Osteoblast (primary cell): ENCODE measurements around the gene ZG16. TPM values are rescaled to one million over a fixed set of nuclear protein-coding genes. Genes with fewer than 3 reads are reported as not detected.

Experiments
- DNase-seq: peaks from one replicate; pipeline ENCODE4 v3.0.0; 2011; ENCODE audit warnings: low spot score, mixed read lengths; ENCODE audit not compliant: insufficient read length; ENCODE audit errors: missing footprints
- H2AFZ ChIP-seq: 2 replicates; pipeline ENCODE4 v1.6.0; 2011; ENCODE audit warnings: mild to moderate bottlenecking, low read length
- H3K27ac ChIP-seq: 2 replicates; pipeline ENCODE4 v1.5.1; 2011; ENCODE audit warnings: mild to moderate bottlenecking, low read depth, low read length, moderate library complexity
- H3K27me3 ChIP-seq: 2 replicates; pipeline ENCODE4 v1.6.0; 2012; ENCODE audit warnings: mild to moderate bottlenecking, control low read depth, inconsistent platforms, low read length, moderate library complexity; ENCODE audit not compliant: insufficient read depth
- H3K36me3 ChIP-seq: 2 replicates; pipeline ENCODE4 v1.5.1; 2011; ENCODE audit warnings: mild to moderate bottlenecking, low read length, control low read depth, moderate library complexity; ENCODE audit not compliant: insufficient read depth
- H3K4me1 ChIP-seq: 2 replicates; pipeline ENCODE4 v1.5.1; 2011; ENCODE audit warnings: mild to moderate bottlenecking, low read length, control low read depth, moderate library complexity; ENCODE audit not compliant: insufficient read depth
- H3K4me2 ChIP-seq: 2 replicates; pipeline ENCODE4 v1.6.0; 2011; ENCODE audit warnings: mild to moderate bottlenecking, low read length; ENCODE audit not compliant: insufficient read depth
- H3K4me3 ChIP-seq: fragments of 200-600 bp; sonication (generic); 3 replicates; pipeline ENCODE4 v1.5.1; 2012; ENCODE audit warnings: mild to moderate bottlenecking, low read length, inconsistent platforms; ENCODE audit not compliant: insufficient read depth
- H3K79me2 ChIP-seq: 2 replicates; pipeline ENCODE4 v1.6.0; 2012; ENCODE audit warnings: mild to moderate bottlenecking, low read length, control low read depth, inconsistent platforms; ENCODE audit not compliant: insufficient read depth
- H3K9me3 ChIP-seq: 2 replicates; pipeline ENCODE4 v1.5.1; 2011; ENCODE audit warnings: low read depth, low read length, control low read depth
- H4K20me1 ChIP-seq: 2 replicates; pipeline ENCODE4 v1.6.0; 2012; ENCODE audit warnings: mild to moderate bottlenecking, low read length, control low read depth; ENCODE audit not compliant: insufficient read depth
- total RNA-seq: library from RNA; depleted of rRNA; stranded (reverse); fragments of >200 nt; gene quantifications from 2 replicates; pipeline ENCODE4 v1.2.3, GENCODE V29; 2012
- TF ChIP-seq, protein P1 (sequence below): IDR thresholded peaks from 2 replicates; pipeline ENCODE4 v1.5.1; 2011; ENCODE audit warnings: mild to moderate bottlenecking, low read depth, low read length, moderate library complexity; ENCODE audit errors: extremely low read depth

The ZG16 gene
- total RNA-seq, 1 donor, result not detected

DNA sequence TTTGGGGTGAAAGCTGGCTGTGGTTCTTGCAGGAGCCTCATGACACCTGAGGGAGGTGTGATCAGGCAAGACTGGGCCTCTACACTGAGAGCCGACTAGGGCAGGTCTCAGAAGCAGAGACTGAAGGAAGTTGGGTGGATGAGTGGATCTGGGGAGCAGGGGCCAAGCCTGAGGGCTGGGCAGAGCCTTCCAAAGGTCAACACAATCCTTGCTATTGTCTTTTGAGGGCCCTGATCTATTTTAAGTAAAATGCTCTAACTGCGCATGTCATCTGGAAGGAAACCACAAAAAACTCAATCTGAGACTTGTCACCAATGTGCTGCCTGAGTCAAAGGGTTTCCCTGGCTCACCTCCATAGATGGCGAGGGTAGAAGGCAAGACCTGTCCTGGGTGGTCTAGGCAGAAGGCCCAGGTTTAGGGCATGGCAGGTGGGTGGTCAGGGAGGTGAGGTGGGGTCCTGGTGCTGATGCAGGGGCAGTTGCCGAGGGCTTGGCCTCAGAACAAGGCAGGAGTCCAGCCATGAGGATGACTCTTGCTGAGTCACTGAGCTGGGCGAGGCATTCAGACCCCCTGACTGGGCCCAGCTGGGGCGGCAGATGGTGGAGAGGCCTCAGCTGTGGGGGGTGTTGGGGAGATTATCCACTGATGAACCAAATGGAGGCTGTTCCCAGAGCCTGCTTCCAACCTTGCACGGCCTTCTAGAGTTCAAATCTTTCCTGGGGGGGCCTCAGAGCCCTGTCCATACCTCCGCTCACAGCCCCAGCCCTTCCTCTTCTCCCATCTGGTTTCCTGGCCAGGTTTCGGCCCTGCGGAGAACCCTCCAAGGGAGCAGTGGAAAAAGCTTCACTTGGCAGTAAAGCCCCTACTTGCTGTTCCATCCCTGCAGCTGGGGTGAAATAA is 47.3 kb downstream of the ZG16 start:
- H4K20me1 ChIP-seq, result peaks cover 55% of the 10 kb centered on the region
- H3K9me3 ChIP-seq, result no peaks in the 10 kb centered on the region
- peaks cover 65% of the 10 kb centered on the region for H3K4me1 ChIP-seq
- peak overlapping the region; percentile 59 for H3K27ac ChIP-seq
- no peaks in the 10 kb centered on the region for H3K27me3 ChIP-seq
- peaks cover 93% of the 10 kb centered on the region for H3K79me2 ChIP-seq
- H2AFZ ChIP-seq, result no peak overlapping the region
- TF ChIP-seq, protein P1, sequence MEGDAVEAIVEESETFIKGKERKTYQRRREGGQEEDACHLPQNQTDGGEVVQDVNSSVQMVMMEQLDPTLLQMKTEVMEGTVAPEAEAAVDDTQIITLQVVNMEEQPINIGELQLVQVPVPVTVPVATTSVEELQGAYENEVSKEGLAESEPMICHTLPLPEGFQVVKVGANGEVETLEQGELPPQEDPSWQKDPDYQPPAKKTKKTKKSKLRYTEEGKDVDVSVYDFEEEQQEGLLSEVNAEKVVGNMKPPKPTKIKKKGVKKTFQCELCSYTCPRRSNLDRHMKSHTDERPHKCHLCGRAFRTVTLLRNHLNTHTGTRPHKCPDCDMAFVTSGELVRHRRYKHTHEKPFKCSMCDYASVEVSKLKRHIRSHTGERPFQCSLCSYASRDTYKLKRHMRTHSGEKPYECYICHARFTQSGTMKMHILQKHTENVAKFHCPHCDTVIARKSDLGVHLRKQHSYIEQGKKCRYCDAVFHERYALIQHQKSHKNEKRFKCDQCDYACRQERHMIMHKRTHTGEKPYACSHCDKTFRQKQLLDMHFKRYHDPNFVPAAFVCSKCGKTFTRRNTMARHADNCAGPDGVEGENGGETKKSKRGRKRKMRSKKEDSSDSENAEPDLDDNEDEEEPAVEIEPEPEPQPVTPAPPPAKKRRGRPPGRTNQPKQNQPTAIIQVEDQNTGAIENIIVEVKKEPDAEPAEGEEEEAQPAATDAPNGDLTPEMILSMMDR, result no peak
- H3K4me2 ChIP-seq, result peak overlapping the region; percentile 76
- DNase-seq, result peak; percentile 94
- peaks cover 9% of the 10 kb centered on the region for H3K36me3 ChIP-seq
- H3K4me3 ChIP-seq, result peak overlapping the region; percentile 46

DNA sequence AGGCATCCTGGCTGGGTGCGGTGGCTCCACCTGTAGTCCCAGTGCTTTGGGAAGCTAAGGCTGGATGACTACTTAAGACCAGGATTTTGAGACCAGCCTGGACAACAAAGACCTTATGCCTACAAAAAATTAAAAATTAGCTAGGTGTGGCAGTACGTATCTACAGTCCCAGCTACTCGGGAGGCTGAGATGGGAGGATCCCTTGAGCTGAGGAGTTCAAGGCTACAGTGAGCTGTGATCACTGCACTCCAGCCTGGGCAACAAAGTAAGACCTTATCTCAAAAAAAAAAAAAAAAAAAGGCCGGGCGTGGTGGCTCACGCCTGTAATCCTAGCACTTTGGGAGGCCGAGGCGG is 48.3 kb downstream of the ZG16 start:
- no peak overlapping the region for H3K4me3 ChIP-seq
- H3K4me1 ChIP-seq, result peaks cover 59% of the 10 kb centered on the region
- H3K79me2 ChIP-seq, result peaks cover 91% of the 10 kb centered on the region
- no peaks in the 10 kb centered on the region for H3K27me3 ChIP-seq
- no peak for DNase-seq
- peak overlapping the region; percentile 59 for H3K27ac ChIP-seq
- H4K20me1 ChIP-seq, result peaks cover 55% of the 10 kb centered on the region
- peaks cover 17% of the 10 kb centered on the region for H3K36me3 ChIP-seq
- H2AFZ ChIP-seq, result no peak overlapping the region
- H3K4me2 ChIP-seq, result peak overlapping the region; percentile 76
- no peaks in the 10 kb centered on the region for H3K9me3 ChIP-seq
- TF ChIP-seq, protein P1, result no peak

DNA sequence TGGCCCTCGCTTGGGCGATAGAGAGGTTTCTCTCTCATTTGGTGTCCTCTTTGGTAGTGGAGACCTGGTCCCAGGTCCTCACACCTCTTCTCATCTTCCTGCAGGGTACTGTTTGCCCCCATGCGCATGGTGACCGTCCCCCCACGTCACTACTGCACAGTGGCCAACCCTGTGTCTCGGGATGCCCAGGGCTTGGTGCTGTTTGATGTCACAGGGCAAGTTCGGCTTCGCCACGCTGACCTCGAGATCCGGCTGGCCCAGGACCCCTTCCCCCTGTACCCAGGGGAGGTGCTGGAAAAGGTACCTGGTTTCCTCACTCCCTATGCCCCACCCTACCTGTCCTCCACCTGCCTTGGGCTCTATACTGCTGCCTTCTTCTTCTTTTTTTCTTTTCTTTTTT is 52.7 kb downstream of the ZG16 start:
- Histone ChIP-seq H3K27ac (no peak overlapping the region), H3K4me2 (no peak overlapping the region), H3K4me1 (peaks cover 16% of the 10 kb centered on the region), H3K27me3 (no peaks in the 10 kb centered on the region), H3K9me3 (no peaks in the 10 kb centered on the region), H3K4me3 (no peak overlapping the region), H3K36me3 (peaks cover 51% of the 10 kb centered on the region), H4K20me1 (peaks cover 55% of the 10 kb centered on the region), H3K79me2 (peaks cover 68% of the 10 kb centered on the region), H2AFZ (no peak overlapping the region)
- TF ChIP-seq, protein P1, result no peak
- DNase-seq, result peak; percentile 13

DNA sequence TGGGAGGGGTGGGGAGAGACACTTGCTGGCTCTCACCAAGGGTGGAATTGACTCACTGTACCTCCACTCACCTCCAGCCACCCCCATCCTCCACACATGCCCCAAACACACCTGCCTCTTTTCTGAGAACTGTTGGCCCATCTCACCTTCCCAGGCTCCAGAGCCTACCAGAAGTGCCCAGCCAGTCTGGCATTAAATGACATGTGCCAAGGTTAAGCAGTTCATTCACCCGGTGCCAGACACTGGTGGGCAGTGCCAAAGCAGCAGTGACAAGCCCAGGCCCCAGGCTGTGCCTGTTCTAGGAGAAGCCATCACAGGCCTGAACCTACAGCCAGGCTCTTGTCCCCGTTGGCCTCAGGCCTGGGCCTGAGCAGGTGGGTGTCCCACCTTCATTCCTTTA is 53.4 kb downstream of the ZG16 start:
- H3K36me3 ChIP-seq, result peaks cover 56% of the 10 kb centered on the region
- H3K9me3 ChIP-seq, result no peaks in the 10 kb centered on the region
- no peak overlapping the region for H3K27ac ChIP-seq
- H3K4me1 ChIP-seq, result peaks cover 10% of the 10 kb centered on the region
- H3K4me3 ChIP-seq, result no peak overlapping the region
- H3K27me3 ChIP-seq, result no peaks in the 10 kb centered on the region
- no peak overlapping the region for H3K4me2 ChIP-seq
- DNase-seq, result peak; percentile 35
- H2AFZ ChIP-seq, result no peak overlapping the region
- TF ChIP-seq, protein P1, result no peak
- peaks cover 61% of the 10 kb centered on the region for H3K79me2 ChIP-seq
- H4K20me1 ChIP-seq, result peaks cover 52% of the 10 kb centered on the region
